Progenitor cell of endocrine pancreas (in vitro differentiated cells): ENCODE data around the gene CLEC16A. TPM values are rescaled to one million over a fixed set of nuclear protein-coding genes. Genes with fewer than 3 reads are reported as not detected.

Experiments
- DNase-seq: peaks from one replicate; pipeline ENCODE4 v3.0.0; 2021; ENCODE audit warnings: low spot score; ENCODE audit not compliant: unreplicated experiment
- H3K27ac Mint-ChIP-seq: 2 replicates; pipeline ENCODE4 v1.8.0; 2021; ENCODE audit warnings: mild to moderate bottlenecking, moderate library complexity, mixed read lengths
- H3K27me3 Mint-ChIP-seq: 2 replicates; pipeline ENCODE4 v1.8.0; 2021; ENCODE audit warnings: mixed read lengths
- H3K36me3 Mint-ChIP-seq: 2 replicates; pipeline ENCODE4 v1.8.0; 2022; ENCODE audit warnings: mixed read lengths; ENCODE audit not compliant: insufficient read depth
- H3K4me1 Mint-ChIP-seq: 2 replicates; pipeline ENCODE4 v1.8.0; 2021; ENCODE audit warnings: low read depth, mixed read lengths
- H3K4me3 Mint-ChIP-seq: 2 replicates; pipeline ENCODE4 v1.8.0; 2021; ENCODE audit warnings: low read depth, mild to moderate bottlenecking, moderate library complexity, mixed read lengths
- H3K9me3 Mint-ChIP-seq: 2 replicates; pipeline ENCODE4 v1.8.0; 2021; ENCODE audit warnings: low read depth, mixed read lengths
- CTCF ChIP-seq: fragments of 200-600 bp; sonication (generic); IDR thresholded peaks from one replicate; pipeline ENCODE4 v1.5.0; 2021; ENCODE audit warnings: antibody characterized with exemption, mild to moderate bottlenecking; ENCODE audit not compliant: unreplicated experiment
- total RNA-seq: library from RNA; stranded (reverse); gene quantifications from 2 replicates; pipeline ENCODE4 v1.2.1, GENCODE V29; 2021

The CLEC16A gene
- total RNA-seq, 1 donor from 2014 or later: 34.3 TPM

DNA sequence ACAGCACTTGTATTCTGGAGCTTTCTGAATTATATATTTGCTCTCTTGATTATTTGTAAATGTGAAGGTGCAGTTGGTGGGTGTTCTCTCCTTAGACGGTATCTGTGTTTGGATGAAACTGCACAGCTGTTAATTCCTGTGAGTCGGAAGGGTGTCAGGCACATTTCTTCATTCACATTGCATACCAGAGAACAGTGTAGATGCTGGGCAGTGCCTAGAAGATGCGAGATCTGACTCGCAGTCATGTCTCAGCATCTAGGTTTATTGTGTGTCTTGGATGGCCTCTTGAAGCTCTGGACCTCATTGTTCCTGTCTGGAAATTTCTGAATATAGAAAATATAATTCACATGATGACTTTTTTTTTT, 61.2 kb downstream of the CLEC16A start:
- TF ChIP-seq CTCF: no peak
- H3K4me3 Mint-ChIP-seq: no peak overlapping the region
- no peaks in the 10 kb centered on the region for H3K27me3 Mint-ChIP-seq
- H3K4me1 Mint-ChIP-seq: no peaks in the 10 kb centered on the region
- peaks cover 3% of the 10 kb centered on the region for H3K36me3 Mint-ChIP-seq
- no peak overlapping the region for H3K27ac Mint-ChIP-seq
- no peak for DNase-seq
- H3K9me3 Mint-ChIP-seq: no peaks in the 10 kb centered on the region

DNA sequence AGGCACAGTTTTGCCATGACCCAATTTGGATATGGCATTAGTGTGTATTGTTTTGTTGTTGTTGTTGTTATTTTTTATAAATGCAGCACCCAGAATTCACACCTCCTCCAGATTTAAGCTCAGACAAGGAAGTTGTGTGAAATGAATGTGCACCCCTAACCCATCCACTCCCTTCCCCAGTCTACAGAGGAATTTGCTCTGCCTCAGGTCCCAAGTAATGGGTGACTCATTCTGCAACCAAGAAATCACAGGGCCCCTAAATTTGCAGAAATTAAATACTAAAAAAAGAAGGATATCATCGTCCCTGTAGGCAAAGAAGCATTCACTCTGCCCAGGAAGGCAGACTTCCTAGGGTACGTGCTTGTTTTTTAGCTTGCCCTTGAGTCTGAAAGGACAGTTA, 62.3 kb downstream of the CLEC16A start:
- TF ChIP-seq CTCF: no peak
- Mint-ChIP-seq H3K4me3 (no peak overlapping the region), H3K36me3 (peaks cover 8% of the 10 kb centered on the region), H3K27me3 (no peaks in the 10 kb centered on the region), H3K27ac (no peak overlapping the region), H3K4me1 (no peaks in the 10 kb centered on the region), H3K9me3 (no peaks in the 10 kb centered on the region)
- no peak for DNase-seq

- Mint-ChIP-seq H3K27ac (no peak overlapping the region), H3K9me3 (no peaks in the 10 kb centered on the region), H3K27me3 (no peaks in the 10 kb centered on the region), H3K4me1 (no peaks in the 10 kb centered on the region), H3K36me3 (peaks cover 9% of the 10 kb centered on the region), H3K4me3 (no peak overlapping the region)
- DNase-seq: no peak
- TF ChIP-seq CTCF: no peak
Measured at GRCh38 chr16:11007714-11008280, 63.4 kb downstream of the CLEC16A start.

DNA sequence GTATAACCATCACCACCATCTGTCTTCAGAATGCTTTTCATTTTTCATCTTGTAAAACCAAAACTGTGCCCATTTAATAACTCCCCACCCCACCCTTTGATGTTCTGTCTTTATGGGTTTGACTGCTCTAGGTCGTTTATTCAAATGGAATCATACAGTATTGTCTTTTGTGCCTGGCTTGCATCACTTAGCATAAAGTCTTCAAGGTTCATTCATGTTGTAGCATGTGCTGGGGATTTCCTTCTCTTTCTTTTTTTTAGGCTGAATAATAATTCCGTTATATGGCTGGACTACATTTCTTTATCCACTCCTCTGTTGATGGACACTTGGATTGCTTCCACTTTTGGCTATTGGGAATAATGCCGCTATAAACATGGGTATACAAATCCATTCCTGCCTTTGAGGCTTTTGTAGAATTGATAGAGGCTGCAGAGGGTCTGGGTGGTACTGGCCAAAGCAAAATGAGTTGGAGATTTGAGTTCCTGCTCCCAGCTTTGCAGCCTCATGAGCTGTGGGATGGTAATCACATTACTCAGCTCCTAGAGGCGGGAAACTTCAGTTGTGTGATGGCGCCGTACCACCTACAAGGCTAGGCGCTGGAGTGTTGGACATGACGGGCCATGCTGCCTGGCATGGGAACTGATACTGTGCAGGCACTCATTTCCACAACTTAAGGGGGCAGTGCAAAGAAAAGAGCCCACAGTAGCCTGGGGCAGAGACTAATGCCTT, 64.8 kb downstream of the CLEC16A start:
- no peak for TF ChIP-seq CTCF
- Mint-ChIP-seq H3K4me1 (no peaks in the 10 kb centered on the region), H3K4me3 (no peak overlapping the region), H3K27ac (no peak overlapping the region), H3K9me3 (no peaks in the 10 kb centered on the region), H3K27me3 (no peaks in the 10 kb centered on the region), H3K36me3 (peaks cover 12% of the 10 kb centered on the region)
- no peak for DNase-seq

GRCh38 chr16:11010575-11011221, 66.3 kb downstream of the CLEC16A start:
- Mint-ChIP-seq H3K4me1 (no peaks in the 10 kb centered on the region), H3K36me3 (peaks cover 12% of the 10 kb centered on the region), H3K9me3 (no peaks in the 10 kb centered on the region), H3K4me3 (no peak overlapping the region), H3K27ac (no peak overlapping the region), H3K27me3 (no peaks in the 10 kb centered on the region)
- no peak for TF ChIP-seq CTCF
- no peak for DNase-seq
